K562 (cell line): ENCODE measurements around the gene UBALD2. TPM values are rescaled to one million over a fixed set of nuclear protein-coding genes. Genes with fewer than 3 reads are reported as not detected.
"Not testable (repeated sequence)": the region's sequence is repeated elsewhere in the genome, so short reads cannot be mapped to it uniquely, and the experiment has no call there.

ENCODE experiments used
- ATAC-seq: fragments of 200-7000 bp; cut with Tn5 transposase; 3 replicates; pipeline ENCODE4 v1.9.1; 2020; ENCODE audit warnings: moderate library complexity
- BruUV-seq: library from RNA; stranded (reverse); fragments of 400-500 nt; replicated peaks from 2 replicates; lab custom pipeline; 2021; lab: Mats Ljungman, UMichigan
- CTCF ChIA-PET: fragments of 300-600 bp; formaldehyde crosslinking; extraction: SDS; loops from one replicate; lab custom pipeline; 2021; ENCODE audit warnings: low intra/inter-chr PET ratio; lab: Yijun Ruan, JAX
- POLR2A ChIA-PET: fragments of 300-600, 350-650 bp; sonication (Branson Sonifier 250); formaldehyde crosslinking; extraction: SDS; loops from one replicate; lab custom pipeline; 2021; ENCODE audit warnings: antibody characterized with exemption, inconsistent platforms; lab: Yijun Ruan, JAX
- DNase-seq, 4 experiments: peaks; one replicate each; pipeline versions ENCODE4 v3.0.0 to v3.0.0-alpha.2; 2011 to 2018; ENCODE audit warnings: low spot score in 3 of 4, mixed read lengths in 3 of 4; ENCODE audit errors: extremely low read depth in 1 of 4
- FAIRE-seq: peaks from 2 replicates; lab custom pipeline; 2011; peaks lifted over from hg19 to GRCh38; lab: Jason Lieb, UNC
- H2AFZ ChIP-seq: 2 replicates; pipeline ENCODE4 v1.6.0; 2011; ENCODE audit warnings: low read depth, low read length, control low read depth, inconsistent platforms
- H3K27ac ChIP-seq: fragments of 200-600 bp; 3 replicates; pipeline ENCODE4 v1.8.0; 2011; ENCODE audit warnings: low read depth, mild to moderate bottlenecking, control low read depth, inconsistent platforms, low read length, moderate library complexity, mixed read lengths; ENCODE audit errors: extremely low read depth
- H3K27me3 ChIP-seq, 2 experiments: fragments of 300-600 bp in 1 of 2; 2 replicates in 1 of 2; 3 replicates in 1 of 2; pipeline versions ENCODE4 v1.6.0 to v1.8.0; 2011; ENCODE audit warnings: inconsistent platforms in 2 of 2, low read length in 2 of 2, mild to moderate bottlenecking in 1 of 2, mixed read lengths in 1 of 2, moderate library complexity in 1 of 2; ENCODE audit not compliant: control insufficient read depth in 2 of 2, insufficient read depth in 2 of 2
- H3K36me3 ChIP-seq: fragments of 300-600 bp; 3 replicates; pipeline ENCODE4 v1.8.0; 2011; ENCODE audit warnings: mild to moderate bottlenecking, low read length, inconsistent platforms; ENCODE audit not compliant: control insufficient read depth, insufficient read depth
- H3K4me1 ChIP-seq, 2 experiments: fragments of 200-600 bp in 1 of 2; replicated peaks in 1 of 2; 2 replicates in 1 of 2; 3 replicates in 1 of 2; pipeline versions ENCODE4 v1.5.1 to v1.8.0; 2011; ENCODE audit warnings: inconsistent platforms in 2 of 2, low read length in 2 of 2, mild to moderate bottlenecking in 1 of 2, mixed read lengths in 1 of 2, moderate library complexity in 1 of 2; ENCODE audit not compliant: control insufficient read depth in 2 of 2, insufficient read depth in 2 of 2
- H3K4me2 ChIP-seq: 2 replicates; pipeline ENCODE4 v1.6.1; 2011; ENCODE audit warnings: low read length, control low read depth, inconsistent platforms, mixed read lengths; ENCODE audit not compliant: insufficient read depth
- H3K4me3 ChIP-seq: fragments of 200-600 bp; sonication (generic), shearing (Covaris generic); 2 replicates; pipeline ENCODE4 v1.5.1; 2016; ENCODE audit warnings: control low read depth, inconsistent platforms
- H3K79me2 ChIP-seq: fragments of 200-600 bp; 3 replicates; pipeline ENCODE4 v1.8.0; 2011; ENCODE audit warnings: low read length, inconsistent platforms; ENCODE audit not compliant: control insufficient read depth, insufficient read depth
- H3K9ac ChIP-seq, 2 experiments: 2 replicates each; pipeline versions ENCODE4 v1.6.0 to v1.6.1; 2011; ENCODE audit warnings: low read depth in 2 of 2, low read length in 2 of 2, control low read depth in 1 of 2, inconsistent platforms in 1 of 2, mild to moderate bottlenecking in 1 of 2, mixed read lengths in 1 of 2; ENCODE audit not compliant: insufficient read depth in 1 of 2
- H3K9me1 ChIP-seq: one replicate; pipeline ENCODE4 v1.6.0; 2011; ENCODE audit warnings: inconsistent platforms, mild to moderate bottlenecking, low read length, moderate library complexity; ENCODE audit not compliant: control insufficient read depth, insufficient read depth
- H3K9me3 ChIP-seq: replicated peaks from 2 replicates; pipeline ENCODE4 v1.5.1; 2011; ENCODE audit warnings: low read depth, low read length, inconsistent platforms; ENCODE audit not compliant: control insufficient read depth, insufficient read depth
- H4K20me1 ChIP-seq: replicated peaks from 2 replicates; pipeline ENCODE4 v1.6.1; 2011; ENCODE audit warnings: low read length, inconsistent platforms, mixed read lengths; ENCODE audit not compliant: control insufficient read depth, insufficient read depth
- MTA3 ChIP-seq: fragments of 450-650 bp; formaldehyde crosslinking; IDR thresholded peaks from 2 replicates; pipeline ENCODE4 v1.6.1; 2017; ENCODE audit warnings: mild to moderate bottlenecking, borderline replicate concordance
- THRAP3 ChIP-seq: fragments of 450-650 bp; IDR thresholded peaks from 2 replicates; pipeline ENCODE4 v1.6.1; 2016; ENCODE audit warnings: mild to moderate bottlenecking, inconsistent platforms, borderline replicate concordance
- ZBTB17 ChIP-seq: fragments of 450-650 bp; formaldehyde crosslinking; IDR thresholded peaks from 2 replicates; pipeline ENCODE4 v1.4.0; 2020; ENCODE audit warnings: mild to moderate bottlenecking
- ZNF384 ChIP-seq: IDR thresholded peaks from 2 replicates; pipeline ENCODE4 v1.6.1; 2012; ENCODE audit warnings: low read depth, low read length, improper control_type of control experiment
- ZNF696 ChIP-seq: fragments of 250-450 bp; sonication (Bioruptor Pico); conservative IDR thresholded peaks from 2 replicates; pipeline ENCODE4 v1.4.0; 2020; ENCODE audit warnings: mild to moderate bottlenecking, moderate library complexity
- ZSCAN32 ChIP-seq: fragments of 450-650 bp; formaldehyde crosslinking; IDR thresholded peaks from 2 replicates; pipeline ENCODE4 v1.4.0; 2020; ENCODE audit warnings: mild to moderate bottlenecking, moderate library complexity
- WGBS: fragments of 100-300 bp; shearing (Covaris generic); methylation state at CpG from one replicate; pipeline ENCODE4 v1.1.6; 2016; ENCODE audit warnings: low coverage, mixed read lengths; ENCODE audit not compliant: insufficient coverage; ENCODE audit errors: missing lambda C conversion rate; 5-methylcytosine and 5-hydroxymethylcytosine counted together
- in situ Hi-C: fragments of 300-500 bp; cut with MboI; formaldehyde crosslinking; loops from 4 replicates; pipeline ENCODE4 v1.15.0; 2018; ENCODE audit warnings: inconsistent platforms, mixed read lengths
- intact Hi-C: fragments of 100-400 bp; cut with micrococcal nuclease; formaldehyde crosslinking; loops from 2 replicates; pipeline ENCODE4 v1.14.2; 2022
- polyA plus RNA-seq, 8 experiments: library from polyadenylated mRNA; depleted of rRNA in 4 of 8; stranded (reverse) in 5 of 8; unstranded in 3 of 8; fragments of >200 nt; fragmentation: Nextera tagmentation in 2 of 8; fragmentation: Illumina TruSeq in 1 of 8; extraction: Ambion mirVana in 2 of 8; extraction: Trizol in 1 of 8; gene quantifications; 2 replicates each; pipeline versions ENCODE4 v1.2.1 to v1.2.3, GENCODE V29; 2011 to 2014; ENCODE audit warnings: inconsistent platforms in 1 of 8, missing spikeins in 1 of 8
- total RNA-seq, 7 experiments: library from RNA; depleted of rRNA in 6 of 7; stranded (reverse); fragments of >200 nt in 6 of 7; fragmentation: Illumina TruSeq in 2 of 7; extraction: Trizol in 2 of 7; gene quantifications; 2 replicates each; pipeline versions ENCODE4 v1.2.1 to v1.2.3, GENCODE V29; 2011 to 2021; ENCODE audit warnings: low replicate concordance in 1 of 7
- TF ChIP-seq, protein P1 (sequence below): sonication (generic); formaldehyde crosslinking; IDR thresholded peaks from 2 replicates; pipeline ENCODE4 v1.8.0; 2022; ENCODE audit warnings: missing genetic modification reagents, mild to moderate bottlenecking, moderate library complexity, borderline replicate concordance
- TF ChIP-seq, protein P2 (sequence below): sonication (generic); formaldehyde crosslinking; IDR thresholded peaks from 2 replicates; pipeline ENCODE4 v1.8.0; 2022; ENCODE audit warnings: missing genetic modification reagents, mild to moderate bottlenecking, borderline replicate concordance

Gene UBALD2
- total and polyA plus RNA-seq, 9 of the 15 experiments (the other 6 are each of a cell fraction or from before 2014, with no cell fraction given) = 2.3 to 94.1 (median 25.3) TPM

DNA sequence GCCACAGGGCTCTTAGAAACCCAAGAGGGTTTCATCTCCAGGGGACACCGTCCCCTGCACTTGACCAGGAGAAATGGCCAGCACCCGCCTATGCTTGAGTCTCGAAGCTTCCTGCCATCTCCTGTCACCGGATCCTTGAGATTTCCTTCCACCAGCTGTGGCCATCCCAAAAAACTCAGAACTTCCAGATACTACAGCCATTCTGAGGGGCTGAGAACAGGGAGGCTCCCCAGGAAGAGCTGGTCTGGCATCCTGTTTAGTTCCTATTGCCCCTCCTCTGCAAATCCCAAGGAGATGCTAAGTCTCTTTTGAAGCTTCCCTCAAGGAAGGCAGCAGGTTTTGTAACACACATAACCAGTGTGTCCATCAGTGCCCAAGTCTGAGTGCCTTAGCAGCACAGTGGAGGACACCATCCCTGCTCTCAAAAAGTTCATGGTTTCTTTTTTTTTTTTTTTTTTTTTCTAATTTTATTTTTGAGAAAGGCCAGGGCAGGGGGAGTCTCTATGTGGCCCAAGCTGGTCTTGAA, 2.0 kb downstream of the UBALD2 start:
- ChIA-PET CTCF (no interaction called here), POLR2A (interaction anchor here (0.8 to 10.6 kb wide), 18 partner anchors 8 to 204 kb away, joined by 3 to 227 read pairs (median 9); partner anchors contain the start of gene RNF157)
- H3K9me3 ChIP-seq = no peaks in the 10 kb centered on the region
- intact Hi-C loops = loop anchor here (5.0 kb wide), 2 partner anchors 70 to 85 kb away; no protein-coding TSS in a partner anchor
- DNase-seq (no peak), FAIRE-seq (no peak), ATAC-seq (no peak)
- TF ChIP-seq ZSCAN32 (CRISPR knock-in tag) (no peak), ZNF384 (0 out of 2 replicates have a peak, but pooled peaks have one; percentile 3), ZBTB17 (CRISPR knock-in tag) (0 out of 2 replicates have a peak, but pooled peaks have one; percentile 14)
- peaks cover 56% of the 10 kb centered on the region for H3K79me2 ChIP-seq
- H3K9ac ChIP-seq = peak overlapping the region; percentile 81 to 96
- peaks cover 43 to 58% of the 10 kb centered on the region in 2 experiments for H3K4me1 ChIP-seq
- no peak overlapping the region for H2AFZ ChIP-seq
- in situ Hi-C loops = no loop called here
- WGBS = 41% methylated on average over 4 of the region's 4 CpGs
- H3K9me1 ChIP-seq = no peaks in the 10 kb centered on the region
- H3K4me3 ChIP-seq = peak overlapping the region; percentile 91
- peak overlapping the region; percentile 81 for H3K27ac ChIP-seq
- peaks cover 45% of the 10 kb centered on the region for H3K36me3 ChIP-seq
- no peaks in the 10 kb centered on the region for H4K20me1 ChIP-seq
- no TSS peak for BruUV-seq
- H3K27me3 ChIP-seq = no peaks in the 10 kb centered on the region
- H3K4me2 ChIP-seq = peak overlapping the region; percentile 97

DNA sequence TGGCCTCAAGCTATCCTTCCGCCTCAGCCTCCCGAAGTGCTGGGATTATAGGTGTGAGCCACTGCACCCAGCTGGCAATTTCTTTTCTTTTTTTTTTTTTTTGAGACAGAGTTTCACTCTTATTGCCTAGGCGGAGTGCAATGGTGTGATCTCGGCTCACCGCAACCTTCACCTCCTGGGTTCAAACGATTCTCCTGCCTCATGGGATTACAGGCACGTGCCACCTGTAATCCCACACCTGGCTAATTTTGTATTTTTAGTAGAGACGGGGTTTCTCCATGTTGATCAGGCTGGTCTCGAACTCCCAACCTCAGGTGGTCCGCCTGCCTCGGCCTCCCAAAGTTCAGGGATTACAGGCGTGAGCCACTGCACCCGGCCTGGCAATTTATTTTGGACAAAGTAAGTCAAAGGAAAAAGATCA, 2.4 kb downstream of the UBALD2 start:
- H3K9me3 ChIP-seq, H2AFZ ChIP-seq, ATAC-seq, in situ Hi-C loops, FAIRE-seq, DNase-seq, H3K27me3 ChIP-seq, H3K9me1 ChIP-seq, BruUV-seq, H4K20me1 ChIP-seq, CTCF ChIA-PET: not testable (repeated sequence)
- Histone ChIP-seq H3K27ac (peak overlapping the region; percentile 81), H3K4me3 (peak overlapping the region; percentile 14), H3K9ac (peak overlapping the region; percentile 81 to 89; a peak in 3 of 4 replicates), H3K79me2 (peaks cover 56% of the 10 kb centered on the region), H3K36me3 (peaks cover 45% of the 10 kb centered on the region), H3K4me1 (peaks cover 43 to 63% of the 10 kb centered on the region in 2 experiments), H3K4me2 (peak overlapping the region; percentile 68)
- POLR2A ChIA-PET = interaction anchor here (0.8 to 10.6 kb wide), 19 partner anchors 8 to 259 kb away, joined by 3 to 227 read pairs (median 10); partner anchors contain the start of gene RNF157
- intact Hi-C loops = loop anchor here (2.0 to 5.0 kb wide), 3 partner anchors 29 to 85 kb away; no protein-coding TSS in a partner anchor
- 33% methylated on average over 11 of the region's 13 CpGs for WGBS
- 0 out of 2 replicates have a peak, but pooled peaks have one; percentile 25 for TF ChIP-seq MTA3
- TF ChIP-seq THRAP3 = 0 out of 2 replicates have a peak, but pooled peaks have one; percentile 70
- TF ChIP-seq, protein P1, sequence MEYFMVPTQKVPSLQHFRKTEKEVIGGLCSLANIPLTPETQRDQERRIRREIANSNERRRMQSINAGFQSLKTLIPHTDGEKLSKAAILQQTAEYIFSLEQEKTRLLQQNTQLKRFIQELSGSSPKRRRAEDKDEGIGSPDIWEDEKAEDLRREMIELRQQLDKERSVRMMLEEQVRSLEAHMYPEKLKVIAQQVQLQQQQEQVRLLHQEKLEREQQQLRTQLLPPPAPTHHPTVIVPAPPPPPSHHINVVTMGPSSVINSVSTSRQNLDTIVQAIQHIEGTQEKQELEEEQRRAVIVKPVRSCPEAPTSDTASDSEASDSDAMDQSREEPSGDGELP (CRISPR knock-in tag) = 0 out of 2 replicates have a peak, but pooled peaks have one; percentile 4
- 0 out of 2 replicates have a peak, but pooled peaks have one; percentile 1 for TF ChIP-seq ZNF384
- TF ChIP-seq, protein P2, sequence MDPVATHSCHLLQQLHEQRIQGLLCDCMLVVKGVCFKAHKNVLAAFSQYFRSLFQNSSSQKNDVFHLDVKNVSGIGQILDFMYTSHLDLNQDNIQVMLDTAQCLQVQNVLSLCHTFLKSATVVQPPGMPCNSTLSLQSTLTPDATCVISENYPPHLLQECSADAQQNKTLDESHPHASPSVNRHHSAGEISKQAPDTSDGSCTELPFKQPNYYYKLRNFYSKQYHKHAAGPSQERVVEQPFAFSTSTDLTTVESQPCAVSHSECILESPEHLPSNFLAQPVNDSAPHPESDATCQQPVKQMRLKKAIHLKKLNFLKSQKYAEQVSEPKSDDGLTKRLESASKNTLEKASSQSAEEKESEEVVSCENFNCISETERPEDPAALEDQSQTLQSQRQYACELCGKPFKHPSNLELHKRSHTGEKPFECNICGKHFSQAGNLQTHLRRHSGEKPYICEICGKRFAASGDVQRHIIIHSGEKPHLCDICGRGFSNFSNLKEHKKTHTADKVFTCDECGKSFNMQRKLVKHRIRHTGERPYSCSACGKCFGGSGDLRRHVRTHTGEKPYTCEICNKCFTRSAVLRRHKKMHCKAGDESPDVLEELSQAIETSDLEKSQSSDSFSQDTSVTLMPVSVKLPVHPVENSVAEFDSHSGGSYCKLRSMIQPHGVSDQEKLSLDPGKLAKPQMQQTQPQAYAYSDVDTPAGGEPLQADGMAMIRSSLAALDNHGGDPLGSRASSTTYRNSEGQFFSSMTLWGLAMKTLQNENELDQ (CRISPR knock-in tag) = 0 out of 2 replicates have a peak, but pooled peaks have one; percentile 17
- 0 out of 2 replicates have a peak, but pooled peaks have one; percentile 13 for TF ChIP-seq ZNF696 (CRISPR knock-in tag)
